Measurements from ENCODE around the gene GRID1.
A peak's percentile ranks its signal among the peaks of the same experiment; 100 is the strongest.

Gene GRID1

GRCh38 chr10:86209726-86210125 is 156.9 kb downstream of the GRID1 start:
- DNase-seq (ENCODE audit: low spot score) = no peak

- no peak for DNase-seq (ENCODE audit: low spot score)
Measured at GRCh38 chr10:86207226-86207625, 159.4 kb downstream of the GRID1 start.

GRCh38 chr10:86206240-86206579 is 160.4 kb downstream of the GRID1 start:
- no peak for DNase-seq (ENCODE audit: low spot score)

- no peak for DNase-seq (ENCODE audit: low spot score)
Measured at GRCh38 chr10:86205306-86206239, 161.0 kb downstream of the GRID1 start.

- no peak for DNase-seq (ENCODE audit: low spot score)
Measured at GRCh38 chr10:86204421-86205305, 161.9 kb downstream of the GRID1 start.

- DNase-seq (ENCODE audit: low spot score) = peak; percentile 36
Measured at GRCh38 chr10:86203162-86203905, 163.3 kb downstream of the GRID1 start.

- no peak for DNase-seq (ENCODE audit: low spot score)
Measured at GRCh38 chr10:86202226-86202735, 164.3 kb downstream of the GRID1 start.

GRCh38 chr10:86200867-86201266 is 165.7 kb downstream of the GRID1 start:
- no peak for DNase-seq (ENCODE audit: low spot score)

- DNase-seq (ENCODE audit: low spot score) = no peak
Measured at GRCh38 chr10:86200269-86200668, 166.3 kb downstream of the GRID1 start.

GRCh38 chr10:86199041-86199440 is 167.6 kb downstream of the GRID1 start:
- no peak for DNase-seq (ENCODE audit: low spot score)

- no peak for DNase-seq (ENCODE audit: low spot score)
Measured at GRCh38 chr10:86198271-86198670, 168.3 kb downstream of the GRID1 start.

- no peak for DNase-seq (ENCODE audit: low spot score)
Measured at GRCh38 chr10:86197166-86197790, 169.3 kb downstream of the GRID1 start.

- DNase-seq (ENCODE audit: low spot score) = no peak
Measured at GRCh38 chr10:86195521-86196157, 171.0 kb downstream of the GRID1 start.

GRCh38 chr10:86194684-86195083 is 171.9 kb downstream of the GRID1 start:
- DNase-seq (ENCODE audit: low spot score) = no peak

GRCh38 chr10:86193841-86194240 is 172.8 kb downstream of the GRID1 start:
- no peak for DNase-seq (ENCODE audit: low spot score)

- no peak for DNase-seq (ENCODE audit: low spot score)
Measured at GRCh38 chr10:86192691-86193090, 173.9 kb downstream of the GRID1 start.

- DNase-seq (ENCODE audit: low spot score) = no peak
Measured at GRCh38 chr10:86192147-86192546, 174.4 kb downstream of the GRID1 start.

GRCh38 chr10:86191686-86192085 is 174.9 kb downstream of the GRID1 start:
- no peak for DNase-seq (ENCODE audit: low spot score)

- DNase-seq (ENCODE audit: low spot score) = no peak
Measured at GRCh38 chr10:86191166-86191565, 175.4 kb downstream of the GRID1 start.

GRCh38 chr10:86190291-86190690 is 176.3 kb downstream of the GRID1 start:
- no peak for DNase-seq (ENCODE audit: low spot score)

GRCh38 chr10:86189891-86190290 is 176.7 kb downstream of the GRID1 start:
- no peak for DNase-seq (ENCODE audit: low spot score)

All from HuH-7.5 (cell line).